Measurements from ENCODE around the gene TBKBP1.

Gene TBKBP1, protein sequence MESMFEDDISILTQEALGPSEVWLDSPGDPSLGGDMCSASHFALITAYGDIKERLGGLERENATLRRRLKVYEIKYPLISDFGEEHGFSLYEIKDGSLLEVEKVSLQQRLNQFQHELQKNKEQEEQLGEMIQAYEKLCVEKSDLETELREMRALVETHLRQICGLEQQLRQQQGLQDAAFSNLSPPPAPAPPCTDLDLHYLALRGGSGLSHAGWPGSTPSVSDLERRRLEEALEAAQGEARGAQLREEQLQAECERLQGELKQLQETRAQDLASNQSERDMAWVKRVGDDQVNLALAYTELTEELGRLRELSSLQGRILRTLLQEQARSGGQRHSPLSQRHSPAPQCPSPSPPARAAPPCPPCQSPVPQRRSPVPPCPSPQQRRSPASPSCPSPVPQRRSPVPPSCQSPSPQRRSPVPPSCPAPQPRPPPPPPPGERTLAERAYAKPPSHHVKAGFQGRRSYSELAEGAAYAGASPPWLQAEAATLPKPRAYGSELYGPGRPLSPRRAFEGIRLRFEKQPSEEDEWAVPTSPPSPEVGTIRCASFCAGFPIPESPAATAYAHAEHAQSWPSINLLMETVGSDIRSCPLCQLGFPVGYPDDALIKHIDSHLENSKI

GRCh38 chr17:47693731-47694580 lies at the start of gene TBKBP1:
TSS of gene TBKBP1 (plus strand) at chr17:47694161. CDS start at chr17:47696113, 1,952 bp downstream.
- peak; percentile 71 for DNase-seq

- no peak for DNase-seq
Measured at GRCh38 chr17:47644324-47644723, 49.6 kb upstream of the TBKBP1 start.

GRCh38 chr17:47649153-47649971 lies 44.6 kb upstream of the TBKBP1 start, which contains the start of gene KPNB1:
TSS of gene KPNB1 (plus strand) at chr17:47649919. CDS start at chr17:47650245, 326 bp downstream.
- peak; percentile 99 for DNase-seq

DNA sequence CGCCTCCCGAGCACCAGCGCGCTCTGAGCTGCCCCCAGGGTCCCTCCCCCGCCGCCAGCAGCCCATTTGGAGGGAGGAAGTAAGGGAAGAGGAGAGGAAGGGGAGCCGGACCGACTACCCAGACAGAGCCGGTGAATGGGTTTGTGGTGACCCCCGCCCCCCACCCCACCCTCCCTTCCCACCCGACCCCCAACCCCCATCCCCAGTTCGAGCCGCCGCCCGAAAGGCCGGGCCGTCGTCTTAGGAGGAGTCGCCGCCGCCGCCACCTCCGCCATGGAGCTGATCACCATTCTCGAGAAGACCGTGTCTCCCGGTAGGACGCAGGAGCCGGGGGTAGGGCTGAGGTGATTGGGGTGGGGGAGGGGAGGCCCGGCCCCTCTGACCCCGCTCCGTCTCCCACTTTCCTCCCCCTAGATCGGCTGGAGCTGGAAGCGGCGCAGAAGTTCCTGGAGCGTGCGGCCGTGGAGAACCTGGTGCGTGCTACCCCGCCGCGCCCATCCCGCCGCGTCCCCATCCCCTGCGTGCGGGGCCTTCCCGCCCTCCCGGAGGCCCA lies 43.9 kb upstream of the TBKBP1 start:
- DNase-seq = no peak

GRCh38 chr17:47650525-47651522 lies 43.1 kb upstream of the TBKBP1 start:
- DNase-seq = peak; percentile 94

- no peak for DNase-seq
Measured at GRCh38 chr17:47651704-47652103, 42.3 kb upstream of the TBKBP1 start.

GRCh38 chr17:47652570-47652969 lies 41.4 kb upstream of the TBKBP1 start:
- DNase-seq = no peak

GRCh38 chr17:47653442-47653841 lies 40.5 kb upstream of the TBKBP1 start:
- no peak for DNase-seq

DNA sequence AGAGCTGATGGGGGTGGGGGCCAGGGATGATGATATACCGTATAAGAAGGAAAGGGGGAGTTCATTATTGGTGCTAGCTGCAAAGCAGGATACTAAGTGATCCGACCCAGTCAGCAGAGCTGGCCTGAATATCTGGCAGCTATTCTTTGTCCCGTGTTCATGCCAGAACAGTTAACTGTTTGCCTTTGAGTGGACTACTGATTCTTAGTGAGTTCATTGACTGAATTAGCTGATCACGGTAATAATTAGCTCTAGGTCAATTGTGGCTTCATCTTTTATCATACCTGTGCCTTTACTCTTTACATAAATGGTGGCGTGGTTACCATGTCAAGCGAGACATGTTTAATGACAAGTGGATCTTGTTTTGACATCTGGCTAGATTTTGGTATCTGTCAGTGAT lies 39.0 kb upstream of the TBKBP1 start:
- no peak for DNase-seq

DNA sequence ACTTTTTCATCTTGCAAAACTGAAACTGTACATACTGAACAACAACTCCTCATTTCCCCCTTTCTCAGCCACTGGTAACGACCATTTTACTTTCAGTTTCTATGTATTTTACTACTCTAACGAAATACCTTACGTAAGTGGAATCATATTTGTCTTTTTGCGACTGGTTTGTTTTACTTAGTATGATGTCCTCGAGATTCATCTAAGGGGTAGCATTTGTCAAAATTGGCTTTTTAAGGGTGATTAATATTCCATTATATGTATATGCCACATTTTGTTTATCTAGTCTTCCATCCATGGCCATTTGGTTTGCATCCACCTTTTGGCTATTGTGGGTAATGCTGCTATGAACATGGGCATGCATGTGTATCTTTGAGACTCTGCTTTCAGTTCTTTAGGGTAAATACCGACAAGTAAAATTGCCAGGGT lies 33.9 kb upstream of the TBKBP1 start:
- DNase-seq = no peak

GRCh38 chr17:47663912-47664623 lies 29.9 kb upstream of the TBKBP1 start:
- DNase-seq = peak; percentile 75

GRCh38 chr17:47664624-47664941 lies 29.4 kb upstream of the TBKBP1 start:
- no peak for DNase-seq

- DNase-seq = no peak
Measured at GRCh38 chr17:47665655-47666054, 28.3 kb upstream of the TBKBP1 start.

- DNase-seq = no peak
Measured at GRCh38 chr17:47669081-47669480, 24.9 kb upstream of the TBKBP1 start.

GRCh38 chr17:47670064-47670463 lies 23.9 kb upstream of the TBKBP1 start:
- DNase-seq = no peak

- no peak for DNase-seq
Measured at GRCh38 chr17:47674499-47674898, 19.5 kb upstream of the TBKBP1 start.

DNA sequence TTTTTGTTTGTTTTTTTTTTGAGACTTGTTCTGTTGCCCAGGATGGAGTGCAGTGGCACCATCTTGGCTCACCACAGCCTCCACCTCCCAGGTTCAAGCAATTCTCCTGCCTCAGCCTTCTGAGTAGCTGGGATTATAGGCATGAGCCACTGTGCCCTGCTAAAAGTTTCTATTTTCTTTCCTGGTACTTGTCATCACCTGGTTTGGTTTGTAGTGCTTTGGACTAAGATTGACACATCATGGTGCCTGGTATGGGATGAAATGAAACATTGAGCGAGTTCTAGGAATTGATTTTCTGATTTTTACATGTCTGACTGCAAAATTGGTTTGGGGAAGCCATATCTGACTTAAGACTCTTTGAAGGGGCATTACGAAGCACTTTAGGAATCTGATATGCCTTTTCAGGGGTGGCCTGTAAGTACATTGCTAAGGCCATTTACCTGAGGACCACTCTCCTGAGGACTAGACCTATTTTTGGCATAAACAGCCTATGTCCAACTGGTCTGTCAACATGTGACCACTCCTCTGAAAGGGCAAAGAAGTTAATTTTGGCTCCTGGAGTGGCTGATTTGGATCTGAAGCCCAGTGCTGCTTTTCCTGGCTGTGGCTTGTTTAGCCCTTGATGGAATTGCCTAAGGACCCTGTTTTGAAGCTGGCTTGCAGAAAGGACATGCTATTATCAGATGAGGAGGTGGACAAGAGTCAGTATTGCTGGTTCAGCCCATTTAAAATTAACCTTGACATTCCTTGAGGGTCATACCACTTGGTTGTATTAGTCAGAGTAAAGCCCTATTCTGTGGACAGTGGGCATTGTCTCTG lies 18.4 kb upstream of the TBKBP1 start:
- DNase-seq = no peak

- DNase-seq = no peak
Measured at GRCh38 chr17:47676199-47676472, 17.8 kb upstream of the TBKBP1 start.

- DNase-seq = no peak
Measured at GRCh38 chr17:47676510-47677165, 17.3 kb upstream of the TBKBP1 start.
